Aortic smooth muscle cell (primary cell): Measurements from ENCODE around the gene INF2. TPM values are rescaled to one million over a fixed set of nuclear protein-coding genes. Genes with fewer than 3 reads are reported as not detected.

ENCODE experiments used
- total RNA-seq: library from RNA; depleted of rRNA; stranded (reverse); fragments of >200 nt; gene quantifications from 2 replicates; pipeline ENCODE4 v1.2.3, GENCODE V29; 2014

Gene INF2
- total RNA-seq = 56.7 and 84.3 TPM in 2 replicates

GRCh38 chr14:104689109-104689880 lies at the start of gene INF2:
Gene INF2, plus strand, starts transcription at chr14:104689618. Its CDS starts 11,748 bp downstream, at chr14:104701366.

GRCh38 chr14:104723651-104724406 lies 34.4 kb downstream of the INF2 start, which contains the start of gene ADSS1:
Gene ADSS1, plus strand, starts transcription at chr14:104724229. Its CDS starts 42 bp downstream, at chr14:104724271.

GRCh38 chr14:104752735-104753527 lies 63.5 kb downstream of the INF2 start, which contains the start of gene SIVA1:
Gene SIVA1, plus strand, starts transcription at chr14:104753147. Its CDS starts 55 bp downstream, at chr14:104753202.

Other genes starting within 250 kb of the INF2 start
- not detected in 2 replicates for gene C14orf180, start 109.9 kb upstream of the INF2 start, total RNA-seq
- gene TMEM179, start 84.8 kb upstream of the INF2 start, total RNA-seq = 0.06 and 0.40 TPM in 2 replicates
- 5.5 and 6.0 TPM in 2 replicates for gene ADSS1, start 34.6 kb downstream of the INF2 start, total RNA-seq
- gene SIVA1, start 63.5 kb downstream of the INF2 start, total RNA-seq = 74.5 and 101 TPM in 2 replicates
- gene AKT1, start 106.1 kb downstream of the INF2 start, total RNA-seq = 214 and 250 TPM in 2 replicates
- gene ZBTB42, start 111.5 kb downstream of the INF2 start, total RNA-seq = 2.9 and 3.6 TPM in 2 replicates
- gene CEP170B, start 175.7 kb downstream of the INF2 start, total RNA-seq = 12.1 and 14.9 TPM in 2 replicates
- gene PLD4, start 235.3 kb downstream of the INF2 start, total RNA-seq = 0.12 and 0.13 TPM in 2 replicates